ENCODE data around the gene OVCA2. TPM values are rescaled to one million over a fixed set of nuclear protein-coding genes. Genes with fewer than 3 reads are reported as not detected.

OVCA2 gene
- 21.8 TPM for total RNA-seq
- polyA plus RNA-seq (ENCODE audit: insufficient read depth in 1 of 8, insufficient read length in 8 of 8, low replicate concordance in 1 of 8) = 10 to 100 TPM in 7 of 8 donors, 1 to 10 TPM in 1; 8.7 to 15.0 (median 13.6) TPM
- long read RNA-seq, donor 1, partial matches to known transcripts = 0 of 2 reads
- long read RNA-seq, donor 1, other reads (novel, unspliced or antisense) = 0 of 2 reads
- long read RNA-seq, donor 2, partial matches to known transcripts = 0 of 3 reads
- long read RNA-seq, donor 2, other reads (novel, unspliced or antisense) = 0 of 3 reads
- long read RNA-seq, donor 3, transcript OVCA2-201 (2 exons, 1,122 nt) = major isoform, 15 of 15 reads
- long read RNA-seq, donor 3, partial matches to known transcripts = 0 of 15 reads
- long read RNA-seq, donor 3, other reads (novel, unspliced or antisense) = 0 of 15 reads
- long read RNA-seq, donor 4, transcript OVCA2-201 (2 exons, 1,122 nt) = major isoform, 13 of 13 reads
- long read RNA-seq, donor 4, partial matches to known transcripts = 0 of 13 reads
- long read RNA-seq, donor 4, other reads (novel, unspliced or antisense) = 0 of 13 reads
- long read RNA-seq, donor 5, transcript OVCA2-201 (2 exons, 1,122 nt) = major isoform, 40 of 40 reads
- long read RNA-seq, donor 5, partial matches to known transcripts = 0 of 40 reads
- long read RNA-seq, donor 5, other reads (novel, unspliced or antisense) = 0 of 40 reads
- long read RNA-seq, donor 6, transcript OVCA2-201 (2 exons, 1,122 nt) = major isoform, 34 of 34 reads
- long read RNA-seq, donor 6, partial matches to known transcripts = 0 of 34 reads
- long read RNA-seq, donor 6, other reads (novel, unspliced or antisense) = 0 of 34 reads
- long read RNA-seq, donor 7, transcript OVCA2-201 (2 exons, 1,122 nt) = major isoform, 22 of 22 reads
- long read RNA-seq, donor 7, partial matches to known transcripts = 0 of 22 reads
- long read RNA-seq, donor 7, other reads (novel, unspliced or antisense) = 0 of 22 reads
- long read RNA-seq, donor 8, transcript OVCA2-201 (2 exons, 1,122 nt) = major isoform, 9 of 9 reads
- long read RNA-seq, donor 8, partial matches to known transcripts = 0 of 9 reads
- long read RNA-seq, donor 8, other reads (novel, unspliced or antisense) = 0 of 9 reads
- long read RNA-seq, donor 9, transcript OVCA2-201 (2 exons, 1,122 nt) = major isoform, 10 of 10 reads
- long read RNA-seq, donor 9, partial matches to known transcripts = 0 of 10 reads
- long read RNA-seq, donor 9, other reads (novel, unspliced or antisense) = 0 of 10 reads
- long read RNA-seq, donor 10, transcript OVCA2-201 (2 exons, 1,122 nt) = major isoform, 25 of 25 reads
- long read RNA-seq, donor 10, partial matches to known transcripts = 0 of 25 reads
- long read RNA-seq, donor 10, other reads (novel, unspliced or antisense) = 0 of 25 reads
- long read RNA-seq, donor 11, transcript OVCA2-201 (2 exons, 1,122 nt) = major isoform, 11 of 11 reads
- long read RNA-seq, donor 11, partial matches to known transcripts = 0 of 11 reads
- long read RNA-seq, donor 11, other reads (novel, unspliced or antisense) = 0 of 11 reads

- Histone ChIP-seq H3K27ac (ENCODE audit: low read length) (peak within 1 kb of the TSS; percentile 87), H3K27me3 (ENCODE audit: control insufficient read depth, insufficient read depth, low read length) (no peaks in the 10 kb centered on the region), H3K36me3 (ENCODE audit: control insufficient read depth, insufficient read depth, low read length) (peaks cover 57% of the 10 kb centered on the region), H3K4me3 (ENCODE audit: low read length) (peak within 1 kb of the TSS; percentile 54), H3K4me1 (ENCODE audit: control insufficient read depth, insufficient read depth, low read length) (peaks cover 19% of the 10 kb centered on the region), H3K9me3 (replicated peaks; ENCODE audit: control insufficient read depth, low read depth, low read length) (no peaks in the 10 kb centered on the region)
- peak; percentile 97 for DNase-seq
- under 1% methylated on average over 91 of the region's 93 CpGs for WGBS (ENCODE audit: insufficient coverage)
Observed at GRCh38 chr17:2041561-2042389, at the start of gene OVCA2. TSS of gene OVCA2 (plus strand) at chr17:2042022. CDS start at chr17:2042048, 26 bp downstream.

- H3K36me3 ChIP-seq (ENCODE audit: control insufficient read depth, insufficient read depth, low read length) = no peaks in the 10 kb centered on the region
- peaks cover 39% of the 10 kb centered on the region for H3K27me3 ChIP-seq (ENCODE audit: control insufficient read depth, insufficient read depth, low read length)
- no peak for DNase-seq
- H3K4me1 ChIP-seq (ENCODE audit: control insufficient read depth, insufficient read depth, low read length) = peaks cover 10% of the 10 kb centered on the region
- no peak overlapping the region for H3K4me3 ChIP-seq (ENCODE audit: low read length)
- 74% methylated on average over 9 of the region's 10 CpGs for WGBS (ENCODE audit: insufficient coverage)
- H3K9me3 ChIP-seq (replicated peaks; ENCODE audit: control insufficient read depth, low read depth, low read length) = no peaks in the 10 kb centered on the region
- no peak overlapping the region for H3K27ac ChIP-seq (ENCODE audit: low read length)
Observed at GRCh38 chr17:1992541-1992940, 49.3 kb upstream of the OVCA2 start.

- Histone ChIP-seq H3K9me3 (replicated peaks; ENCODE audit: control insufficient read depth, low read depth, low read length) (no peaks in the 10 kb centered on the region), H3K4me3 (ENCODE audit: low read length) (no peak overlapping the region), H3K27ac (ENCODE audit: low read length) (no peak overlapping the region), H3K4me1 (ENCODE audit: control insufficient read depth, insufficient read depth, low read length) (peaks cover 26% of the 10 kb centered on the region), H3K36me3 (ENCODE audit: control insufficient read depth, insufficient read depth, low read length) (no peaks in the 10 kb centered on the region), H3K27me3 (ENCODE audit: control insufficient read depth, insufficient read depth, low read length) (peaks cover 37% of the 10 kb centered on the region)
- WGBS (ENCODE audit: insufficient coverage) = no CpG with 5 or more reads among the region's 4 CpGs
- no peak for DNase-seq
Observed at GRCh38 chr17:1994707-1995106, 47.1 kb upstream of the OVCA2 start.

- no peak overlapping the region for H3K27ac ChIP-seq (ENCODE audit: low read length)
- no peaks in the 10 kb centered on the region for H3K9me3 ChIP-seq (replicated peaks; ENCODE audit: control insufficient read depth, low read depth, low read length)
- WGBS (ENCODE audit: insufficient coverage) = 95% methylated on average over 8 of the region's 16 CpGs
- no peaks in the 10 kb centered on the region for H3K36me3 ChIP-seq (ENCODE audit: control insufficient read depth, insufficient read depth, low read length)
- no peak for DNase-seq
- peaks cover 33% of the 10 kb centered on the region for H3K4me1 ChIP-seq (ENCODE audit: control insufficient read depth, insufficient read depth, low read length)
- peaks cover 37% of the 10 kb centered on the region for H3K27me3 ChIP-seq (ENCODE audit: control insufficient read depth, insufficient read depth, low read length)
- no peak overlapping the region for H3K4me3 ChIP-seq (ENCODE audit: low read length)
Observed at GRCh38 chr17:1995321-1995892, 46.4 kb upstream of the OVCA2 start.

- H3K4me3 ChIP-seq (ENCODE audit: low read length) = no peak overlapping the region
- DNase-seq = peak; percentile 52
- no peak overlapping the region for H3K27ac ChIP-seq (ENCODE audit: low read length)
- 66% methylated on average over 9 of the region's 14 CpGs for WGBS (ENCODE audit: insufficient coverage)
- peaks cover 36% of the 10 kb centered on the region for H3K4me1 ChIP-seq (ENCODE audit: control insufficient read depth, insufficient read depth, low read length)
- H3K27me3 ChIP-seq (ENCODE audit: control insufficient read depth, insufficient read depth, low read length) = peaks cover 33% of the 10 kb centered on the region
- H3K9me3 ChIP-seq (replicated peaks; ENCODE audit: control insufficient read depth, low read depth, low read length) = no peaks in the 10 kb centered on the region
- H3K36me3 ChIP-seq (ENCODE audit: control insufficient read depth, insufficient read depth, low read length) = no peaks in the 10 kb centered on the region
Observed at GRCh38 chr17:1995907-1996799, 45.7 kb upstream of the OVCA2 start.

GRCh38 chr17:1996800-1997288, 45.0 kb upstream of the OVCA2 start:
- WGBS (ENCODE audit: insufficient coverage) = 79% methylated on average over 9 of the region's 9 CpGs
- H3K4me1 ChIP-seq (ENCODE audit: control insufficient read depth, insufficient read depth, low read length) = peaks cover 36% of the 10 kb centered on the region
- no peak overlapping the region for H3K4me3 ChIP-seq (ENCODE audit: low read length)
- no peak for DNase-seq
- H3K36me3 ChIP-seq (ENCODE audit: control insufficient read depth, insufficient read depth, low read length) = no peaks in the 10 kb centered on the region
- no peaks in the 10 kb centered on the region for H3K9me3 ChIP-seq (replicated peaks; ENCODE audit: control insufficient read depth, low read depth, low read length)
- H3K27me3 ChIP-seq (ENCODE audit: control insufficient read depth, insufficient read depth, low read length) = peaks cover 29% of the 10 kb centered on the region
- H3K27ac ChIP-seq (ENCODE audit: low read length) = no peak overlapping the region

- 44% methylated on average over 19 of the region's 22 CpGs for WGBS (ENCODE audit: insufficient coverage)
- no peak overlapping the region for H3K4me3 ChIP-seq (ENCODE audit: low read length)
- no peaks in the 10 kb centered on the region for H3K9me3 ChIP-seq (replicated peaks; ENCODE audit: control insufficient read depth, low read depth, low read length)
- H3K4me1 ChIP-seq (ENCODE audit: control insufficient read depth, insufficient read depth, low read length) = peaks cover 36% of the 10 kb centered on the region
- no peak overlapping the region for H3K27ac ChIP-seq (ENCODE audit: low read length)
- DNase-seq = no peak
- H3K36me3 ChIP-seq (ENCODE audit: control insufficient read depth, insufficient read depth, low read length) = no peaks in the 10 kb centered on the region
- peaks cover 26% of the 10 kb centered on the region for H3K27me3 ChIP-seq (ENCODE audit: control insufficient read depth, insufficient read depth, low read length)
Observed at GRCh38 chr17:1997289-1997926, 44.4 kb upstream of the OVCA2 start.
